ENCODE measurements around the gene HSP90AA1. TPM values are rescaled to one million over a fixed set of nuclear protein-coding genes. Genes with fewer than 3 reads are reported as not detected.

HSP90AA1 gene
- total and polyA plus RNA-seq, 2 donors (not counting 1 experiment from before 2014, with no cell fraction given), result 190 to 222 TPM

DNA sequence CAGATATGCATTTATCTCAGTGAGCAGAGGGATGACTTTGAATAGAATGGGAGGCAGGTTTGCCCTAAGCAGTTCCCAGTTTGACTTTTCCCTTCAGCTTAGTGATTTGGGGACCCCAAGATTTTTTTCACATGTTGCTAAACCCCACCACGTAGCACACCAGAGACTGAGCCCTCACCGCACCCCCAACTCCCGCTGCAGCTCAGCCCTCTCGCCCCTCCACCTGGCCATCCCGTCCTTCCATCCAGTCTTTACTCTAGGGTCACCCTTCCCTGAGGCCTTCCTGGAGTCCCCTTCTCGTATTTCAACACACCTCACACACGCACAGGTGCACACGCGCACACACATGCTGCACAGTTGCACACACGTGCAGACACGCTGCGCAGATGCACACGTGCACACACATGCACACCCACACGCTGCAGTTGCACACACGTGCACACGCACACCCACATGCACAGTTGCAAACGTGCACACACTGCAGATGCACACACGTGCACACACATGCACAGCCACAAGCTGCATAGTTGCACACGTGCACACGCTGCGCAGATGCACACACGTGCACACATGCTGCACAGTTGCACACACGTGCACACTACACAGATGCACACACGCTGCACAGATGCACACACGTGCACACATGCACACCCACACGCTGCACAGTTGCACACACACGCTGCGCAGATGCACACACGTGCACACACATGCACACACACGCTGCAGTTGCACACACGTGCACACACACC, 30.0 kb downstream of the HSP90AA1 start:
- Mint-ChIP-seq H3K27me3 (no peaks in the 10 kb centered on the region), H3K4me1 (peaks cover 1% of the 10 kb centered on the region), H3K9me3 (ENCODE audit: insufficient read depth) (no peaks in the 10 kb centered on the region), H3K27ac (no peak overlapping the region), H3K4me3 (no peak overlapping the region)
- Histone ChIP-seq H3K9me3 (ENCODE audit: control extremely low read depth in 1 of 3, control insufficient read depth in 2 of 3, insufficient read depth in 1 of 3, low read length in 2 of 3) (no peaks in the 10 kb centered on the region), H4K20me1 (ENCODE audit: control insufficient read depth, insufficient read depth, low read length, poor library complexity, severe bottlenecking) (no peaks in the 10 kb centered on the region), H3K27ac (ENCODE audit: low read length in 2 of 2) (no peak overlapping the region), H3K9ac (ENCODE audit: low read length) (no peak overlapping the region), H3K4me2 (replicated peaks; ENCODE audit: low read depth, low read length, poor library complexity, severe bottlenecking) (no peak overlapping the region), H3K27me3 (replicated peaks in 1 of 4; ENCODE audit: control extremely low read depth in 1 of 4, control insufficient read depth in 3 of 4, insufficient read depth in 4 of 4, low read length in 3 of 4) (peaks cover 0 to 2% (median 0%) of the 10 kb centered on the region in 4 experiments), H2AFZ (ENCODE audit: insufficient read depth, low read depth, low read length, poor library complexity, severe bottlenecking) (no peak overlapping the region), H3K79me2 (ENCODE audit: control insufficient read depth, insufficient read depth, low read length) (no peaks in the 10 kb centered on the region), H3K4me1 (ENCODE audit: control insufficient read depth in 2 of 2, insufficient read depth in 2 of 2, low read length in 2 of 2) (no peaks in the 10 kb centered on the region), H3K4me3 (ENCODE audit: control extremely low read depth in 1 of 5, extremely low read depth in 1 of 5, insufficient read depth in 1 of 5, low read depth in 2 of 5, low read length in 4 of 5) (no peak overlapping the region), H3K36me3 (replicated peaks in 1 of 2; ENCODE audit: control extremely low read depth in 1 of 2, control insufficient read depth in 1 of 2, extremely low read depth in 1 of 2, insufficient read depth in 2 of 2, low read length in 1 of 2) (peaks cover 2 to 8% of the 10 kb centered on the region in 2 experiments)
- no peak for ATAC-seq (ENCODE audit: low read depth)
- POLR2A ChIA-PET, result no interaction called here
- CTCF ChIA-PET, result interaction anchor here (1.6 kb wide), 1 partner anchor 40 kb away, joined by 5 read pairs; no protein-coding TSS in a partner anchor
- WGBS (ENCODE audit: insufficient coverage), result 91% methylated on average over 31 of the region's 31 CpGs
- intact Hi-C loops (cut with micrococcal nuclease), result no loop called here
- no peak for DNase-seq
- TF ChIP-seq CTCF (IDR thresholded peaks at IDR 0.05) (no peak), EZH2 (IDR thresholded peaks at IDR 0.05; ENCODE audit: borderline replicate concordance, insufficient read depth, low read depth, low read length, poor library complexity, severe bottlenecking) (no peak)

GRCh38 chr14:102055181-102055901, 31.5 kb downstream of the HSP90AA1 start:
- H3K4me1 Mint-ChIP-seq, result no peaks in the 10 kb centered on the region
- 96% methylated on average over 24 of the region's 24 CpGs for WGBS (ENCODE audit: insufficient coverage)
- POLR2A ChIA-PET, result no interaction called here

More at GRCh38 chr14:102055181-102055901, 31.5 kb downstream of the HSP90AA1 start:
- Histone ChIP-seq H3K4me2 (replicated peaks; ENCODE audit: low read depth, low read length, poor library complexity, severe bottlenecking) (no peak overlapping the region), H3K9me3 (ENCODE audit: control extremely low read depth in 1 of 3, control insufficient read depth in 2 of 3, insufficient read depth in 1 of 3, low read length in 2 of 3) (no peaks in the 10 kb centered on the region), H3K9ac (ENCODE audit: low read length) (no peak overlapping the region), H3K27me3 (replicated peaks in 1 of 4; ENCODE audit: control extremely low read depth in 1 of 4, control insufficient read depth in 3 of 4, insufficient read depth in 4 of 4, low read length in 3 of 4) (peaks cover 0 to 2% (median 0%) of the 10 kb centered on the region in 4 experiments), H3K4me1 (ENCODE audit: control insufficient read depth in 2 of 2, insufficient read depth in 2 of 2, low read length in 2 of 2) (no peaks in the 10 kb centered on the region), H3K79me2 (ENCODE audit: control insufficient read depth, insufficient read depth, low read length) (no peaks in the 10 kb centered on the region), H4K20me1 (ENCODE audit: control insufficient read depth, insufficient read depth, low read length, poor library complexity, severe bottlenecking) (no peaks in the 10 kb centered on the region), H3K4me3 (ENCODE audit: control extremely low read depth in 1 of 5, extremely low read depth in 1 of 5, insufficient read depth in 1 of 5, low read depth in 2 of 5, low read length in 4 of 5) (no peak overlapping the region), H3K27ac (ENCODE audit: low read length in 2 of 2) (no peak overlapping the region), H2AFZ (ENCODE audit: insufficient read depth, low read depth, low read length, poor library complexity, severe bottlenecking) (no peak overlapping the region), H3K36me3 (replicated peaks in 1 of 2; ENCODE audit: control extremely low read depth in 1 of 2, control insufficient read depth in 1 of 2, extremely low read depth in 1 of 2, insufficient read depth in 2 of 2, low read length in 1 of 2) (peaks cover 5 to 14% of the 10 kb centered on the region in 2 experiments)
- CTCF ChIA-PET, result interaction anchor here (0.6 to 1.6 kb wide), 2 partner anchors 17 to 42 kb away, joined by 3 to 5 read pairs; no protein-coding TSS in a partner anchor
- Mint-ChIP-seq H3K4me3 (no peak overlapping the region), H3K27ac (no peak overlapping the region), H3K27me3 (no peaks in the 10 kb centered on the region), H3K9me3 (ENCODE audit: insufficient read depth) (no peaks in the 10 kb centered on the region)
- ATAC-seq (ENCODE audit: low read depth), result no peak
- no peak for TF ChIP-seq EZH2 (IDR thresholded peaks at IDR 0.05; ENCODE audit: borderline replicate concordance, insufficient read depth, low read depth, low read length, poor library complexity, severe bottlenecking)
- intact Hi-C loops (cut with micrococcal nuclease), result no loop called here
- DNase-seq, result no peak

Measured in B cell (primary cell).